KMS-11 (cell line): ENCODE measurements around the gene GBP5.

Experiments used
- H2AFZ ChIP-seq: fragments of 200-600 bp; sonication (generic); 2 replicates; pipeline ENCODE4 v1.6.1; 2016; ENCODE audit warnings: antibody characterized with exemption, mixed run types, low read depth
- H3K27ac ChIP-seq: fragments of 200-600 bp; sonication (generic); 2 replicates; pipeline ENCODE4 v1.6.1; 2016; ENCODE audit warnings: mild to moderate bottlenecking, mixed run types
- H3K27me3 ChIP-seq: fragments of 200-600 bp; sonication (generic); 2 replicates; pipeline ENCODE4 v1.6.1; 2017; ENCODE audit warnings: mild to moderate bottlenecking, low read depth, mixed run types, moderate library complexity; ENCODE audit not compliant: insufficient read depth
- H3K36me3 ChIP-seq: fragments of 200-600 bp; sonication (generic); 2 replicates; pipeline ENCODE4 v1.6.1; 2017; ENCODE audit warnings: mild to moderate bottlenecking, mixed run types; ENCODE audit not compliant: insufficient read depth
- H3K4me1 ChIP-seq: fragments of 200-600 bp; sonication (generic); 2 replicates; pipeline ENCODE4 v1.6.1; 2016; ENCODE audit warnings: mild to moderate bottlenecking, low read depth, mixed run types; ENCODE audit not compliant: poor library complexity, severe bottlenecking
- H3K4me2 ChIP-seq: fragments of 200-600 bp; sonication (generic); 2 replicates; pipeline ENCODE4 v1.7.0; 2016; ENCODE audit warnings: mild to moderate bottlenecking, mixed run types
- H3K4me3 ChIP-seq: fragments of 200-600 bp; sonication (generic); IDR thresholded peaks from 2 replicates; pipeline ENCODE4 v1.6.1; 2017; ENCODE audit warnings: low read depth, low read length, mixed read lengths; ENCODE audit not compliant: insufficient read depth
- H3K79me2 ChIP-seq: fragments of 200-600 bp; sonication (generic); 2 replicates; pipeline ENCODE4 v1.6.1; 2016; ENCODE audit warnings: low read depth, mixed run types; ENCODE audit not compliant: insufficient read depth
- H3K9ac ChIP-seq: fragments of 200-600 bp; sonication (generic); 2 replicates; pipeline ENCODE4 v1.6.1; 2016; ENCODE audit warnings: mild to moderate bottlenecking, mixed run types
- H4K20me1 ChIP-seq: fragments of 200-600 bp; sonication (generic); 2 replicates; pipeline ENCODE4 v1.6.1; 2016; ENCODE audit warnings: mild to moderate bottlenecking, mixed run types; ENCODE audit not compliant: insufficient read depth
- TF ChIP-seq, protein P1 (sequence below): fragments of 200-600 bp; sonication (generic); conservative IDR thresholded peaks from 2 replicates; pipeline ENCODE4 v1.6.1; 2017; ENCODE audit warnings: low read depth, mild to moderate bottlenecking, antibody characterized with exemption, low read length, moderate library complexity, mixed read lengths

Gene GBP5

DNA sequence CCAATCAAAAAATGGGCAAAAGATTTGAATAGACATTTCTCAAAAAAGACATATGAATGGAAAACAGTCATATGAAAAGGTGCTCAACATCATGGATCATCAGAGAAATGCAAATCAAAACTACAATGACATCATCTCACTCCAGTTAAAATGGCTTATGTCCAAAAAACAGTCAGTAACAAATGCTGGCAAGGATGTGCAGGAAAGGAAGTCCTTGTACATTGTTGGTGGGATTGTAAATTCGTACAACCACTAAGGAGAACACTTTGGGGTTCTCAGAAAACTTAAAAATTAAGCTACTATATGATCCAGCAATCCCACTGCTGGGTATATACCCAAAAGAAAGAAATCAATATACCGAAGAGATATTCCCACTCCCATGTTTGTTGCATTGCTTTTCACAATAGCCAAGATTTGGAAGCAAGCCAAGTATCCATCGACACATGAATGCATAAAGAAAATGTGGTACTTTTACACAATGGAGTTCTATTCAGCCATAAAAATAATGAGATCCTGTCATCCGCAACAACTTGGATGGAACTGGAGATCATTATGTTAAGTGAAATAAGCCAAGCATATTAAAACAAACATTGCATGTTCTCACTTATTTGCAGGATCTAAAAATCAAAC lies 17.9 kb downstream of the GBP5 start:
- H3K79me2 ChIP-seq = no peaks in the 10 kb centered on the region
- H4K20me1 ChIP-seq = no peaks in the 10 kb centered on the region
- H3K4me1 ChIP-seq = no peaks in the 10 kb centered on the region
- H3K36me3 ChIP-seq = no peaks in the 10 kb centered on the region
- no peaks in the 10 kb centered on the region for H3K27me3 ChIP-seq
- H3K4me3 ChIP-seq = no peak overlapping the region
- TF ChIP-seq, protein P1, sequence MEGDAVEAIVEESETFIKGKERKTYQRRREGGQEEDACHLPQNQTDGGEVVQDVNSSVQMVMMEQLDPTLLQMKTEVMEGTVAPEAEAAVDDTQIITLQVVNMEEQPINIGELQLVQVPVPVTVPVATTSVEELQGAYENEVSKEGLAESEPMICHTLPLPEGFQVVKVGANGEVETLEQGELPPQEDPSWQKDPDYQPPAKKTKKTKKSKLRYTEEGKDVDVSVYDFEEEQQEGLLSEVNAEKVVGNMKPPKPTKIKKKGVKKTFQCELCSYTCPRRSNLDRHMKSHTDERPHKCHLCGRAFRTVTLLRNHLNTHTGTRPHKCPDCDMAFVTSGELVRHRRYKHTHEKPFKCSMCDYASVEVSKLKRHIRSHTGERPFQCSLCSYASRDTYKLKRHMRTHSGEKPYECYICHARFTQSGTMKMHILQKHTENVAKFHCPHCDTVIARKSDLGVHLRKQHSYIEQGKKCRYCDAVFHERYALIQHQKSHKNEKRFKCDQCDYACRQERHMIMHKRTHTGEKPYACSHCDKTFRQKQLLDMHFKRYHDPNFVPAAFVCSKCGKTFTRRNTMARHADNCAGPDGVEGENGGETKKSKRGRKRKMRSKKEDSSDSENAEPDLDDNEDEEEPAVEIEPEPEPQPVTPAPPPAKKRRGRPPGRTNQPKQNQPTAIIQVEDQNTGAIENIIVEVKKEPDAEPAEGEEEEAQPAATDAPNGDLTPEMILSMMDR = no peak
- H3K4me2 ChIP-seq = no peak overlapping the region
- no peak overlapping the region for H3K9ac ChIP-seq
- no peak overlapping the region for H3K27ac ChIP-seq
- H2AFZ ChIP-seq = no peak overlapping the region

DNA sequence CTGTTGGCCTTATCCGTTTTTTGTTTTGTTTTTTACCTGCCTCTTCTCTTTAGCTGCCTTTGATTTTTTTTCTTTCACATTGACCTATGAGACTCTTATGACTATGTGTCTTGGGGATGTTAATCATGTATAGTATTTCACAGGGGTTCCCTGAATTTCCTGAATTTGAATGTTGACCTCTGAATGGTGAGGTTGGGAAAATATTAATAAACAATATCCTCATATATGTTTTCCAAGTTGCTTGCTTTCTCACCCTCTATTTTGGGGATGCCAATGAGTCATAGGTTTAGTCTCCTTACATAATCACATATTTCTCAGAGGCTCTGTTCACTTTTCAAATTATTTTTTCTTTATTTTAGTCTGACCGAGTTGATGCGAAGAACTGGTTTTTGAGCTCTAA lies 29.6 kb downstream of the GBP5 start:
- H3K27me3 ChIP-seq = no peaks in the 10 kb centered on the region
- TF ChIP-seq, protein P1 = no peak
- no peak overlapping the region for H2AFZ ChIP-seq
- H3K4me1 ChIP-seq = no peaks in the 10 kb centered on the region
- H4K20me1 ChIP-seq = no peaks in the 10 kb centered on the region
- no peak overlapping the region for H3K9ac ChIP-seq
- H3K4me3 ChIP-seq = no peak overlapping the region
- no peak overlapping the region for H3K4me2 ChIP-seq
- H3K36me3 ChIP-seq = no peaks in the 10 kb centered on the region
- H3K79me2 ChIP-seq = no peaks in the 10 kb centered on the region
- no peak overlapping the region for H3K27ac ChIP-seq
